ENCODE data around the gene C17orf58.

Gene C17orf58

DNA sequence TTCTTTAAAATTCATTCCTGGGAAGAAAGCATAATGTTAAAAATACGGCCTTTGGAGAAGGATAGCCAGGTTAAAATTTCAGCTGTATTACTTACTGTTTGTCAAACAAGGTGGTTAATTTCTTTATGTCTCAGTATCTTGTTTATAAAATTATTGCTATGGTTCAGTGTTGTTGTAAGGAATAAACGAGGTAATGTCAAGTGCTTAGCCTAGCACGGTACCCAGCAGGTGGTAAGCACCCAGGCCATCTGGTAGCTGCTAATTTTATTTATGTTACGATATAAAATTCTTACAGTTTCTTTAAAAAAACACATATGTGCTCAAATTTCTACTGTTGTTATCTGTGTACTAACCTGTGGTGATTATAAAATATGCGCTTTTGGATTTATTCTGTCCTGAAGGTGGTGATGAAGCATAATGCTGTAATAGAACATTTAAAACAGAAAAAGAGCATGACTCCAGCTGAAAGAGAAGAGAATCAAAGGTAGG lies 48.9 kb downstream of the C17orf58 start:
- no peak overlapping the region for H3K4me3 ChIP-seq (IDR thresholded peaks at IDR 0.05; ENCODE audit: insufficient read depth, low read depth, low read length)
- no peak overlapping the region for H3K27ac ChIP-seq
- H3K79me2 ChIP-seq (ENCODE audit: insufficient read depth, low read depth), result no peaks in the 10 kb centered on the region
- H3K36me3 ChIP-seq (ENCODE audit: insufficient read depth), result peaks cover 20% of the 10 kb centered on the region
- H2AFZ ChIP-seq (ENCODE audit: low read depth), result no peak overlapping the region
- H3K4me2 ChIP-seq, result no peak overlapping the region
- TF ChIP-seq, protein P1, sequence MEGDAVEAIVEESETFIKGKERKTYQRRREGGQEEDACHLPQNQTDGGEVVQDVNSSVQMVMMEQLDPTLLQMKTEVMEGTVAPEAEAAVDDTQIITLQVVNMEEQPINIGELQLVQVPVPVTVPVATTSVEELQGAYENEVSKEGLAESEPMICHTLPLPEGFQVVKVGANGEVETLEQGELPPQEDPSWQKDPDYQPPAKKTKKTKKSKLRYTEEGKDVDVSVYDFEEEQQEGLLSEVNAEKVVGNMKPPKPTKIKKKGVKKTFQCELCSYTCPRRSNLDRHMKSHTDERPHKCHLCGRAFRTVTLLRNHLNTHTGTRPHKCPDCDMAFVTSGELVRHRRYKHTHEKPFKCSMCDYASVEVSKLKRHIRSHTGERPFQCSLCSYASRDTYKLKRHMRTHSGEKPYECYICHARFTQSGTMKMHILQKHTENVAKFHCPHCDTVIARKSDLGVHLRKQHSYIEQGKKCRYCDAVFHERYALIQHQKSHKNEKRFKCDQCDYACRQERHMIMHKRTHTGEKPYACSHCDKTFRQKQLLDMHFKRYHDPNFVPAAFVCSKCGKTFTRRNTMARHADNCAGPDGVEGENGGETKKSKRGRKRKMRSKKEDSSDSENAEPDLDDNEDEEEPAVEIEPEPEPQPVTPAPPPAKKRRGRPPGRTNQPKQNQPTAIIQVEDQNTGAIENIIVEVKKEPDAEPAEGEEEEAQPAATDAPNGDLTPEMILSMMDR (conservative IDR thresholded peaks at IDR 0.05; ENCODE audit: low read depth, low read length), result no peak
- H3K27me3 ChIP-seq (ENCODE audit: insufficient read depth, low read depth), result no peaks in the 10 kb centered on the region
- no peaks in the 10 kb centered on the region for H4K20me1 ChIP-seq (ENCODE audit: insufficient read depth)
- H3K4me1 ChIP-seq (ENCODE audit: low read depth, poor library complexity, severe bottlenecking), result no peaks in the 10 kb centered on the region
- H3K9ac ChIP-seq, result no peak overlapping the region

DNA sequence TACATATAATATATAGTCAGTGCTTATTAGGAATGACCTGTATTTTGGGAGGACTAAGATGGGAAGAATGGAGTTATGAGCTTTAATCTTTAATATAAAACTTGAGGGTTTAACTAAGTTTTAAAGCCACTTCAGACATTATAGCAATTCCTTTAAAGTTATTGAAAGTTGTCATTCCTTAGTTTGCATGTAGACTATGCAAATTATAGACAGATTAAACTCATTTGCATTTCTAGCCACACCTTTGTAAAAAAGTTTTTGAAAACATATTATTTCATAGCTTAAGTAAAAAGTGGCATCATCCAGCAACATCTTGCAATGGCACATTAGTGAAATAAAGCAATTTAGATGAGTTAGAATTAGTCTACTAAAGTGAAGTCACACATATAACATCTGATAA lies 49.8 kb downstream of the C17orf58 start:
- no peak overlapping the region for H2AFZ ChIP-seq (ENCODE audit: low read depth)
- no peaks in the 10 kb centered on the region for H3K79me2 ChIP-seq (ENCODE audit: insufficient read depth, low read depth)
- H3K27ac ChIP-seq, result no peak overlapping the region
- no peak overlapping the region for H3K4me3 ChIP-seq (IDR thresholded peaks at IDR 0.05; ENCODE audit: insufficient read depth, low read depth, low read length)
- H3K4me2 ChIP-seq, result no peak overlapping the region
- H3K4me1 ChIP-seq (ENCODE audit: low read depth, poor library complexity, severe bottlenecking), result peaks cover 6% of the 10 kb centered on the region
- H4K20me1 ChIP-seq (ENCODE audit: insufficient read depth), result no peaks in the 10 kb centered on the region
- H3K27me3 ChIP-seq (ENCODE audit: insufficient read depth, low read depth), result no peaks in the 10 kb centered on the region
- no peak overlapping the region for H3K9ac ChIP-seq
- TF ChIP-seq, protein P1 (conservative IDR thresholded peaks at IDR 0.05; ENCODE audit: low read depth, low read length), result no peak
- H3K36me3 ChIP-seq (ENCODE audit: insufficient read depth), result peaks cover 18% of the 10 kb centered on the region

- no peak overlapping the region for H2AFZ ChIP-seq (ENCODE audit: low read depth)
- H3K9ac ChIP-seq, result no peak overlapping the region
- H3K36me3 ChIP-seq (ENCODE audit: insufficient read depth), result peaks cover 17% of the 10 kb centered on the region; the same call in 1 of the 2 replicates
- no peaks in the 10 kb centered on the region for H3K79me2 ChIP-seq (ENCODE audit: insufficient read depth, low read depth)
- peaks cover 9% of the 10 kb centered on the region for H3K4me1 ChIP-seq (ENCODE audit: low read depth, poor library complexity, severe bottlenecking)
- no peak overlapping the region for H3K4me2 ChIP-seq
- H4K20me1 ChIP-seq (ENCODE audit: insufficient read depth), result no peaks in the 10 kb centered on the region
- no peaks in the 10 kb centered on the region for H3K27me3 ChIP-seq (ENCODE audit: insufficient read depth, low read depth)
- H3K27ac ChIP-seq, result no peak overlapping the region
- TF ChIP-seq, protein P1 (conservative IDR thresholded peaks at IDR 0.05; ENCODE audit: low read depth, low read length), result no peak
- H3K4me3 ChIP-seq (IDR thresholded peaks at IDR 0.05; ENCODE audit: insufficient read depth, low read depth, low read length), result no peak overlapping the region
These were observed 52.2 kb downstream of the C17orf58 start for GRCh38 chr17:67944035-67944434.

GRCh38 chr17:67942810-67943209 lies 53.5 kb downstream of the C17orf58 start:
- no peaks in the 10 kb centered on the region for H4K20me1 ChIP-seq (ENCODE audit: insufficient read depth)
- peaks cover 17% of the 10 kb centered on the region; the same call in 1 of the 2 replicates for H3K36me3 ChIP-seq (ENCODE audit: insufficient read depth)

More at GRCh38 chr17:67942810-67943209, 53.5 kb downstream of the C17orf58 start:
- no peak overlapping the region for H3K9ac ChIP-seq
- TF ChIP-seq, protein P1 (conservative IDR thresholded peaks at IDR 0.05; ENCODE audit: low read depth, low read length), result peak; percentile 66
- peaks cover 9% of the 10 kb centered on the region for H3K4me1 ChIP-seq (ENCODE audit: low read depth, poor library complexity, severe bottlenecking)
- H3K4me3 ChIP-seq (IDR thresholded peaks at IDR 0.05; ENCODE audit: insufficient read depth, low read depth, low read length), result no peak overlapping the region
- no peak overlapping the region for H2AFZ ChIP-seq (ENCODE audit: low read depth)
- no peaks in the 10 kb centered on the region for H3K79me2 ChIP-seq (ENCODE audit: insufficient read depth, low read depth)
- no peak overlapping the region for H3K4me2 ChIP-seq
- no peak overlapping the region for H3K27ac ChIP-seq
- H3K27me3 ChIP-seq (ENCODE audit: insufficient read depth, low read depth), result no peaks in the 10 kb centered on the region
